LNCAP (cell line): ENCODE measurements around the gene MICAL1.

Experiments
- TF ChIP-seq, protein P1 (sequence below): fragments of 450-650 bp; IDR thresholded peaks from 2 replicates; pipeline ENCODE4 v1.5.1; 2017; ENCODE audit warnings: mild to moderate bottlenecking

MICAL1 gene

DNA sequence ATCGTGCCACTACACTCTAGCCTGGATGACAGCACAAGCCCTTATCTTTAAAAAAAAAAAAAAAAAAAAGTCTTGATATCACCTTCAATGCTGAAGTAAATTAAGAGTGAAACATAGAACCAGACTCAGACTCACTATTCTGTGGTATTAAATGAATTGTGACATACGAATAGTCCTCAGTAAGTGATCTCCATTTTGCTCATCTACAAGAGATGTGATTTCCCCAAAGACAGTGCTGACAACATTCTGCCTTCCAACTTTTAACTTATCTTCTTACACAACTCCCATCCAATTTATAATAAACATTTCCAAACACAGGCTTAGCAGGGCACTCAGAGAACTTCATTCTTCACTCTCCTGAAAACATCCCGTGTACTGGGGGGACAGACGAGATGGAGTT, 19.4 kb upstream of the MICAL1 start:
- TF ChIP-seq, protein P1, sequence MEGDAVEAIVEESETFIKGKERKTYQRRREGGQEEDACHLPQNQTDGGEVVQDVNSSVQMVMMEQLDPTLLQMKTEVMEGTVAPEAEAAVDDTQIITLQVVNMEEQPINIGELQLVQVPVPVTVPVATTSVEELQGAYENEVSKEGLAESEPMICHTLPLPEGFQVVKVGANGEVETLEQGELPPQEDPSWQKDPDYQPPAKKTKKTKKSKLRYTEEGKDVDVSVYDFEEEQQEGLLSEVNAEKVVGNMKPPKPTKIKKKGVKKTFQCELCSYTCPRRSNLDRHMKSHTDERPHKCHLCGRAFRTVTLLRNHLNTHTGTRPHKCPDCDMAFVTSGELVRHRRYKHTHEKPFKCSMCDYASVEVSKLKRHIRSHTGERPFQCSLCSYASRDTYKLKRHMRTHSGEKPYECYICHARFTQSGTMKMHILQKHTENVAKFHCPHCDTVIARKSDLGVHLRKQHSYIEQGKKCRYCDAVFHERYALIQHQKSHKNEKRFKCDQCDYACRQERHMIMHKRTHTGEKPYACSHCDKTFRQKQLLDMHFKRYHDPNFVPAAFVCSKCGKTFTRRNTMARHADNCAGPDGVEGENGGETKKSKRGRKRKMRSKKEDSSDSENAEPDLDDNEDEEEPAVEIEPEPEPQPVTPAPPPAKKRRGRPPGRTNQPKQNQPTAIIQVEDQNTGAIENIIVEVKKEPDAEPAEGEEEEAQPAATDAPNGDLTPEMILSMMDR = no peak

DNA sequence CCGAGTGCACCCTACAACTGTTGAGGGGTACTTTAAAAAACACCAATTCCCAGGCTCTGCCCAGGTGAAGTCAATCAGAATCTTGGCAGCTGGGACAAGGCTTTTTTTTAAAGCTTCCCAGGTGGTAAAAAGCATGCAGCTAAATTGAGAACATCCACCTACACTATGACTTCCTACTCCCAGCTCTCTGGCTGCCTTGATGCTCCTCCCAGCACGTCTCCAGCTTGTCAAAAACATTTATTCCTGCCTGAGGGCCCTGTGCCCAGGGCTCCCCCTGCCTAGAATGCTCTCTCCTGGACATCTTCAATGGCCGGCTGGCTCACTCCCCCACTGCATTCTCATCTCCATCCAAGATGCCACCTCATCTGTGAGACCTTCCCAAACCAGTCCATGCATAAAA, 17.5 kb upstream of the MICAL1 start:
- TF ChIP-seq, protein P1 = no peak

DNA sequence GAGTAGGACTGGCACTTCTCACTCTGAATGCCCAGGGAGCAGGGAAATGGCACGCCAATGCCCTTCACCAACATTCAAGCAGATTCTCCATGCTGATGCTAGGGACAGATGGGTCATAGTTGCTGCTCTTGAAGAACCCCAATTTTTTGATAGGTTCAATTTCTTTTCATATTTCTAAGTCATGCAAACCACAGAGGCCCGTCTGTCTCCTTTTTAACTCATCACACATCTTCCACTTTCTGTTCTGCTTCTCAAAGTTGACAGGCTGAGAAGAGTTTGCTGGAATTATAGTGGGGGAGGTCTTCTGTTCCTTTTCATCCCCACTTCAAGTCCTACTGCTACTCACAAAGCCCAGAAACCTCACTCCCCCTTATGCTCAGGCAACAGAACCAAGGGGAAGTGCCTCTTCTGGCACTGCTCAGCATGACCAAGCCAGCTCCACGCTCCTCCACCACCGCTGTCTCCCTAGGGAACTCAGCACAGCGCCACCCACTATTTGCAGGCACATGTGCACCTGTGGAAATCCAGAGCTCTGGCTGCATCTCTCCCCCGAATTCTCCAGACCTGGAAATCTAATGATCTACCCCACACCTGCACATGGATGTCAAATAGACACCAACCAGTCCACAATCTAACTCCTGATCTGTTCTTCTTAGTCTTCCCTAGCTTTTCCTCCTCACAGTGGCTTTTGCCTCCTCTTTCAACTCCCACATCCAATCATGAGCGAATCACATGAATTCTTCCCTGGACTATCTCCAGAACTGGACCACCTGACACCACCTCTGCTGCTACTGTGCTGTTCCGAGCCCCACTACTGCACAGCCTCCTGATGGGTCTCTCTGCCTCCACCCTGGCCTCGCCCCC, 16.8 kb upstream of the MICAL1 start:
- TF ChIP-seq, protein P1 = no peak

DNA sequence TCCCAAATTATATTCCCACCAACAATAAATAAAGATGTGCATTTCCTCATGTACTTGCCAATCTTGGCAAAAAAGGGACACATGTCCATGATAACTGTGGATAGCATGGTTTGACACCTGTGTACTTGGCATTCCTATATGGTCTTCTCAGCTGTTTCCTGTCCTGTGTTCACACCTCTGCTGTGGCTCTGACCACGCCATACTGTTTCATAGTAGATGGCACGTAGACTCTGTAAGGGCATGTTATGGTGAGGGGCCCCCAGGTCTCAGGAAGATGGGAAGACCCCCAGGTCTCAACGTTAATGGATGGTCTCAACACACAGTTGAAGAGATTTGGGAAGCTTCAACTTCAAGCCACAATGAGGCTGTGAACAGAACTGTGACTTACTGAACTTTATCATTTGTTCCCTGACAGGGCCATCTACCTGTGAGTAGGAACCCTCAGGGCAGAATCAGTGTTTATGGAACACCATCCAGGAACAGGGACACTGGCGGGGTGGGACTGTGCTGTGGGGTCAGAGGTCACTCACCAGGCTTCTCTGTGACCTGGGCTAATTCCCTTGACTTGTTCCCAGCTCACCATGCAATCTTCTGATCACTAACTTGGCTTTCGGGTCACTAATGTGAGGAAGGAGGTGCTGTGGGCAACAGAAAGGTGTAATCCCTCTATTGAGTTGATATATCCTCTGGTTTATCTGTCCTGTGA, 15.7 kb upstream of the MICAL1 start:
- TF ChIP-seq, protein P1 = no peak

DNA sequence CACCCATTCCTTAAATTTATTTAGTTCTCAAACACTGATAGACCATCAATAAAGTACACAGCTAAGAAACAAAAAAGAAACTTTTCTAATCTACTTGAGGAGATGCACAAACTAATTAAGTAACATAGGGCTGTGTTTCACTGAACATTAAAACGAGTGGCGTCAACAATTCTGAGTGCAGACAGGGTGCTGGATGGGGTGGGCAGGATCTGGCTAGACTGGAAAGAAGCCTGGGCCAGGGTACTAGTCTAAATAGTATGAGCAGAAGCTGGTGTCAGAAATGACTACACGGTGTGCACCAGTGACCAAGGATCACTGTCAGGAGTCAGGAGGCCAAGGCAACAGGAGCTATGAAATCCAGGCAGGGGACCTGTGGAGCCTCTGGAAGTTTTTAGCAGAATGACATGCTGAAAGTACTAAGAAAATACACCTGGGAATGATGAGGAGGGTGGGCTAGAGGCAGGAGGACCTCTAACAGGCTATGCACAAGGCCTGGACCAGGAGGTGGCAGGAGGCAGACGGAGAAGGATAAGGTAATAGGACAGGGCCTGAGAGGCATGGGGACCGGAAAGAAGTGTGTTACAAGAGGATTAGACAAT, 14.1 kb upstream of the MICAL1 start:
- TF ChIP-seq, protein P1 = no peak

DNA sequence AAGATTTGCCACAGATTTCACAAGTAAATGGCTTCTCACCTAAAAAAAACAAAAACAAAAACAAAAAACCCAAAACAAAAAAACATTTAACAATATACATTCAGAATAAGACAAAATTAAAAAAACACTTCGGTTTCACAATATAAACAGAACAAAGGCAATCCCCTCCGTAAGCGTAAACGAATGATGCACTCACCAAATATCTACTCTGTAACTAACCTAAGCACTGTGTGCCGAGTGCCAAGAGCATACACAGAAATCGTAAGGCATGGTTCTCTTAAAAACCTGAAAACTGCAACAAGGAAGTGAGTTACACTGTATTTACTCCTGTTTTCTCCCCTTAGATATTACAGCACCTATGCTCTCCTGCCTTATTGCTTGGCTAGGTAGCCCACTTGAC, 12.1 kb upstream of the MICAL1 start:
- TF ChIP-seq, protein P1 = no peak

DNA sequence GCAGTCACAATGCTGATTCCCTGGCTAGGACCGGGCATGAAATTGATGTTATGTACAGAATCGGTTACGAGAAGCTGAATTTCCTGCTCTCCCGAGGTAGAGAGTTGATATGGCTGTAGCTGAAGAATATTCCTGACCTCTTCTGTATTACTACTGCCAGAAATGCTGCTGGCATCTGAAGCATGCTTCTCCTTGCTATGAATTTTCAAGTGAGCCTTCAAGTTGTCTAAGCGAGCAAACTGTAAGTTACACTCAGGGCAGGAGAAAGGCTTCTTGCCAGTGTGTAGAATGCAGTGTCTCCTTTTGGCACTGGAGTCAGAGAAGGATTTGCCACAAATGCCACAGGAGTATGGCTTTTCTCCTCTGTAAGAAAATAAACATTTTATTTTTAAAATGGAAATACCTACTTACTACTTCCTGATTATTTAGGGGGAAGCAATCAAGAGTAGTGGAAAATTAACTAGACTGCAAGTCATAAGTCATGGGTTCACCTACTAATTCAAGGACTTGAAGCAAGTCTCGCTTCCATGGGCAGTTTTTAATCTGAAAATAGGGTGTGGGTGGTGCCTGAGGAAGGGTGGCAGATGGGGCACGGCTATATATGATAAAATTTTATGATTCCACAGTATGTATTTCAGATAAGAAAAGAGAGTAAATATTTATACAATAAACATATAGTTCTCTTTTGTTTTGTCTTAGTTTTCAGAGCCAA, 10.8 kb upstream of the MICAL1 start:
- TF ChIP-seq, protein P1 = no peak
